ENCODE data around the gene GAGE10. TPM values are rescaled to one million over a fixed set of nuclear protein-coding genes. Genes with fewer than 3 reads are reported as not detected.

Gene GAGE10
- total and polyA plus RNA-seq, 2 of the 4 experiments (the other 2 are of a cell fraction), result not detected

GRCh38 chrX:49264460-49264859, 39.0 kb upstream of the GAGE10 start, which contains the start of gene FOXP3:
Gene FOXP3, minus strand, starts transcription at chrX:49264710. Its CDS starts 6,205 bp downstream, at chrX:49258505.
- no peaks in the 10 kb centered on the region for H4K20me1 ChIP-seq (ENCODE audit: insufficient read depth, low read length)
- H3K9me3 ChIP-seq (ENCODE audit: control insufficient read depth, insufficient read depth, low read length), result no peaks in the 10 kb centered on the region
- ATAC-seq (ENCODE audit: low read depth) (no peak), DNase-seq (no peak)
- H4K91ac ChIP-seq (ENCODE audit: insufficient read depth, low read depth, low read length), result no peak within 1 kb of the TSS
- H3K9ac ChIP-seq (ENCODE audit: low read depth, low read length), result no peak within 1 kb of the TSS
- no peak within 1 kb of the TSS for H2BK120ac ChIP-seq (ENCODE audit: low read depth, low read length)
- WGBS, 2 experiments (ENCODE audit: extremely low coverage in 2 of 2, insufficient read length in 1 of 2), result no CpG with 5 or more reads among the region's 11 CpGs
- BruUV-seq (replicated peaks), result no TSS peak
- TF ChIP-seq CHD1 (IDR thresholded peaks at IDR 0.05; ENCODE audit: low read depth, low read length) (no peak), ELK1 (IDR thresholded peaks at IDR 0.05; ENCODE audit: borderline replicate concordance, low read depth, low read length) (no peak), CTCF (conservative IDR thresholded peaks at IDR 0.05; ENCODE audit: low read depth, low read length) (no peak), FOS (IDR thresholded peaks at IDR 0.05; ENCODE audit: low read depth, low read length) (no peak), MAFK (IDR thresholded peaks at IDR 0.05; ENCODE audit: low read depth, low read length) (no peak), RAD21 (IDR thresholded peaks at IDR 0.05; ENCODE audit: low read length) (no peak), USF2 (IDR thresholded peaks at IDR 0.05; ENCODE audit: low read depth, low read length) (no peak), BHLHE40 (IDR thresholded peaks at IDR 0.05; ENCODE audit: low read depth, low read length) (no peak), NFE2L2 (IDR thresholded peaks at IDR 0.05; ENCODE audit: low read depth, low read length) (no peak), POLR2A (IDR thresholded peaks at IDR 0.05; ENCODE audit: low read depth, low read length) (no peak), RCOR1 (IDR thresholded peaks at IDR 0.05; ENCODE audit: insufficient replicate concordance, low read length) (no peak), CEBPB (IDR thresholded peaks at IDR 0.05; ENCODE audit: low read depth, low read length) (no peak), SMC3 (IDR thresholded peaks at IDR 0.05; ENCODE audit: low read depth, low read length) (no peak), MAZ (IDR thresholded peaks at IDR 0.05; ENCODE audit: borderline replicate concordance, low read depth, low read length) (no peak)
- no peaks in the 10 kb centered on the region for H3K79me1 ChIP-seq (ENCODE audit: low read depth in 1 of 2, low read length in 2 of 2)
- H3K18ac ChIP-seq (ENCODE audit: low read depth, low read length), result no peak within 1 kb of the TSS
- no peaks in the 10 kb centered on the region for H3K4me1 ChIP-seq (ENCODE audit: control insufficient read depth, insufficient read depth, low read length)
- CTCF ChIA-PET, result no interaction called here
- H3K27ac ChIP-seq (ENCODE audit: insufficient read depth, low read length), result no peak within 1 kb of the TSS
- H3K36me3 ChIP-seq (ENCODE audit: control insufficient read depth, insufficient read depth, low read length), result no peaks in the 10 kb centered on the region
- H2BK5ac ChIP-seq (ENCODE audit: low read depth, low read length, poor library complexity, severe bottlenecking), result no peak within 1 kb of the TSS
- intact Hi-C loops (cut with micrococcal nuclease), result no loop called here
- no peak within 1 kb of the TSS for H2AK9ac ChIP-seq (replicated peaks; ENCODE audit: low read depth, low read length, poor library complexity)
- no peak within 1 kb of the TSS for H2BK15ac ChIP-seq (ENCODE audit: low read depth, low read length)
- no peak within 1 kb of the TSS for H3K4me3 ChIP-seq (ENCODE audit: insufficient read depth, low read depth, low read length)
- no peak within 1 kb of the TSS for H4K8ac ChIP-seq (ENCODE audit: low read depth in 2 of 2, low read length in 2 of 2)
- H4K5ac ChIP-seq (ENCODE audit: low read depth, low read length), result no peak within 1 kb of the TSS
- no peak within 1 kb of the TSS for H3K4me2 ChIP-seq (ENCODE audit: low read depth, low read length)
- POLR2A ChIA-PET (ENCODE audit: unreplicated experiment), result no interaction called here
- H3K23ac ChIP-seq (ENCODE audit: low read depth, low read length), result no peak within 1 kb of the TSS
- H3K27me3 ChIP-seq (ENCODE audit: control insufficient read depth, insufficient read depth, low read length), result peaks cover 5% of the 10 kb centered on the region; the same call in 1 of the 2 replicates
- dilution Hi-C loops (cut with HindIII; ENCODE audit: low sequenced_read_pairs, unreplicated experiment), result no loop called here
- H3K4ac ChIP-seq (ENCODE audit: low read depth, low read length), result no peak within 1 kb of the TSS
- H2AK5ac ChIP-seq (ENCODE audit: low read depth, low read length), result no peak within 1 kb of the TSS
- H3K56ac ChIP-seq (ENCODE audit: extremely low read depth, insufficient read depth, low read length), result no peak within 1 kb of the TSS
- in situ Hi-C loops (cut with MboI; ENCODE audit: low sequenced_read_pairs), result no loop called here
- no peak within 1 kb of the TSS for H2AFZ ChIP-seq (replicated peaks; ENCODE audit: low read length, poor library complexity)
- no peaks in the 10 kb centered on the region for H3K9me1 ChIP-seq (ENCODE audit: insufficient read depth, low read length)
- H3K14ac ChIP-seq (replicated peaks; ENCODE audit: low read depth, low read length), result no peak within 1 kb of the TSS
- no peak within 1 kb of the TSS for H2BK20ac ChIP-seq (ENCODE audit: low read depth, low read length)

Data from IMR-90 (cell line).